Activated T-cell treated with anti-CD3 and anti-CD28 coated beads for 48 hours (primary cell): Measurements from ENCODE around the gene SLC9A5.

Experiments used
- DNase-seq: peaks from one replicate; pipeline ENCODE4 v3.0.0-alpha.2; 2020; ENCODE audit warnings: low read depth

Gene SLC9A5

DNA sequence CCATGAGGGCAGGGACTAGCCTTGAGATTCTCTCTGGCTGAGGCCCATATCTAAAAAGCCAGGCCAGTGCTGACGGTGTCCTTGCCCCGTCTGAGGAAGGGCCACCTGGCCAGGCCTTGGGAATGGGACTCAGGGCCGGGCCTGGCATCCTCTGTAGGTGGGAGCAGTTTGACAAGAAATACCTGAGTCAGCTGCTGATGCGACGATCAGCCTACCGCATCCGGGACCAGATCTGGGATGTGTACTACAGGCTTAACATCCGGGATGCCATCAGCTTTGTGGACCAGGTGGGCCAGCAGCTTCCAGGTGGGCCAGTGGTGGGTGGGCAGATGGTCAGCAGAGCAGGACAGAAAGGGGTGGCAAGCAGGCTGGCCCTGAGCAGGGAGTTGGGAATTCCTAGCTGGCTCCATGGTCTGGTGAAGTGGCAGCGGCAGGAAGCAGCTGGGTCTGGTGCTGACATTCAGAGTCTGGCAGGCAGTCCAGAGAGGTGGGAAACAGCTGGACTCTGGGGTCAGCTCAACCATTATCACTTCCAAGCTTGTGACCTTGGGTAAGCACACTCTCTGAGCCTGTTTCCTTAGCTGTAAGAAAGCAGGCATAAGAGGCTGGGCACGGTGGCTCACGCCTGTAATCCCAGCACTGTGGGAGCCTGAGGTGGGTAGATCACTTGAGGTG, 9.5 kb downstream of the SLC9A5 start:
- DNase-seq = no peak

DNA sequence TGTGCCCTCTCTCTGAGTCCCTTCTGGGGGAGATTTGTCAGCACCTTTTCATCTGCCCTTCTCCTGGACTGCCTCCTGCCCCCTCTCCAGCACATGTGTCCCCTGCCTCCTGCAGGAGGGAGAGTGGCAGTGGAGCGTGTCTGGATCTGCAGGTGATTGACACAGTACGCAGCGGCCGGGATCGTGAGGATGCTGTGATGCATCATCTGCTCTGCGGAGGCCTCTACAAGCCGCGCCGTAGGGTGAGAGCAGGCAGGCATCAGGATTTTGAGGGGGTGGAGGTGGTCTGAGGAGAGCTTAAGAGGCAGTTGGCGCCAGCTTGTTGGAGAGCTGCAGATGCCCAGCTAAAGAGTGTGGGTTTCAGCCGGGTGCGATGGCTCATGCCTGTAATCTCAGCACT, 10.9 kb downstream of the SLC9A5 start:
- DNase-seq = no peak

DNA sequence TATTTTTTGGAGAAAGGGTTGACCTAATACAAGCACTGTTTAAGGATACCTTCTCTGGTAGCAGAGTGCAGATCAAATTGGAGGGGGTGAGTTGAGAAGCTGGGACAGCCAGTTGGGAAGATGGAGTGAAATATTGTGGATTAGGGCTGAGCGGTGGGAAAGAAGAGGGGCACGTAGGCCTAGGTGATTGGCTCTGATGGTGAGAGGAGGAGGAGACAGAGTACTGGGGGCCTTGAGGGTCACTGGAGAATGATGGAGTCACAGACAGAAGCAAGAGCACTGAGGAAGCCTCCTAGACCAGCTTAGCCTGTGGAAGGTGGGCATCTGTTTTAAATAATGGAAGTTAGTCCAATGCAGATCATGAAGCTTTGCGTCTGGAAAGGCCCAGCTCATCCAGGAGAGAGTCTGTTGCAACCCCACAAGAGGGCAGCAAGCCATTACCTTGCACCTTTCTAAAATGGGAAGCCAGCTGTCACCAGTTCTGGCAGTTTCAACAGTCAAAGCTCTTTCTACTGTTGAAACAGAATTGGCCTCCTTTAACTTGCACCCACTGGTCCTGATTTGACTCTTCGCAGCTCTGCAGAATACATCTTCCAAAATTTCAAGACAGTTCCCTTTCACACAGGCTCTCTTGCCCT, 11.8 kb downstream of the SLC9A5 start:
- no peak for DNase-seq

DNA sequence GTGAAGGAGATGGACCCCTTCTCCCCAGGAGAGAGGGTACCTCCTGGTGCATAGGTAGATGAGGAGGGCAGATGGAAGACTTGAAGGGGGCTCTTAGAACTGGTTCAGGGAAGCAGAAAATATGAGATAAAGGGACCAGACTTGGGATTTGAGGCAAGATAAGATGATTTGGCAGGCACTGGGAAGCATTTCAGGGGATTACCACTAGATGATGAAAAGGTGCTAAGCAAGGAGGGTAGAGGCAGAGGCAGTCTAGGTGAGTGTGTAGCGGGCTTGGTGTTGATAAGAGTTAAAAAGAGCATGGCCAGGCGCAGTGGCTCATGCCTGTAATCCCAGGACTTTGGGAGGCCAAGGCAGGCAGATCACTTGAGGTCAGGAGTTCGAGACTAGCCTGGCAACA, 14.4 kb downstream of the SLC9A5 start:
- DNase-seq = no peak

DNA sequence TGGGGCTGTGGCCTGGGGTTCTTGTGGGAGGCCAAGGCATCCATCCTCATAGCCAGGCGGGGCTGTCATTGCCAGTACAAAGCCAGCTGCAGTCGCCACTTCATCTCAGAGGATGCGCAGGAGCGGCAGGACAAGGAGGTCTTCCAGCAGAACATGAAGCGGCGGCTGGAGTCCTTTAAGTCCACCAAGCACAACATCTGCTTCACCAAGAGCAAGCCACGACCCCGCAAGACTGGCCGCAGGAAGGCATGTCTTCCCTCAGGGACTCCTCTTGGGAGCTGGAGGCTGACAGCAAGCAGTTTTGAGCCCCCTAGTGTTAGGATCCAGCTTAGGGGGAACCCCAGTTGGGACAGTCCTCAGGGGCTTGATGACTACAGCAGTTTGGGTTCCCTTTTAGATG, 15.5 kb downstream of the SLC9A5 start:
- DNase-seq = no peak

DNA sequence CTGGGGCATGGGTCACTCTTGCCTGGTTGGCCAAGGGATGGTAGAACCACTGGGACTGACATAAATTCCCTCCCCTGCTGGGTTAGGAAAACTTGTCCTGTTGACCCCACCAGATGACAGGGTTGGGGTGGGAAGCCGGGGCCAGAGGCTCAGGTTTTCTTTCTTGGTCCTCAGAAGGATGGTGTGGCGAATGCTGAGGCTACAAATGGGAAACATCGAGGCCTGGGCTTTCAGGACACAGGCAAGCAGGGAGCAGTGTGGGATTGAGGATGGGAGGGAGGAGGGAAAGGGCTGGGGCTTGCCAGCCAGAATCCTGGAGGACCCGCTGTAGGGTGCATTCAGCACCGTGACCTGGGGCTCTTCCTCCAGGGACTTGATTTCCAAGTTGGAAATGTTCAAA, 16.1 kb downstream of the SLC9A5 start:
- DNase-seq = no peak

DNA sequence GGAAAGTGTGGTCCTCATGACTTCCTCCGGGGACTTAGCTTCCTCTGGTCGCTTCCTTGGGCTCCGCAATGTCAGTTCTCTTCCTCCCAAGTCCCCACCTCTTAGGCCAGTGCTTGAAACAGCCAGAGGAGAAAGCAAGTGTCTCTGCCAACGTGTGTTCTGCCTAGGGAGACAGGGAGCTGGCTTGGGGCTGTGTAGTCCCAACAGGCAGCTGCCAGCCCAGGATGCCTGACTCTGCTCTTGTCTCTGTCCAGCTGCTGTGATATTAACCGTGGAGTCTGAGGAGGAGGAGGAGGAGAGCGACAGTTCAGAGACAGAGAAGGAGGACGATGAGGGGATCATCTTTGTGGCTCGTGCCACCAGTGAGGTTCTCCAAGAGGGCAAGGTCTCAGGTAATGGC, 17.1 kb downstream of the SLC9A5 start:
- no peak for DNase-seq

DNA sequence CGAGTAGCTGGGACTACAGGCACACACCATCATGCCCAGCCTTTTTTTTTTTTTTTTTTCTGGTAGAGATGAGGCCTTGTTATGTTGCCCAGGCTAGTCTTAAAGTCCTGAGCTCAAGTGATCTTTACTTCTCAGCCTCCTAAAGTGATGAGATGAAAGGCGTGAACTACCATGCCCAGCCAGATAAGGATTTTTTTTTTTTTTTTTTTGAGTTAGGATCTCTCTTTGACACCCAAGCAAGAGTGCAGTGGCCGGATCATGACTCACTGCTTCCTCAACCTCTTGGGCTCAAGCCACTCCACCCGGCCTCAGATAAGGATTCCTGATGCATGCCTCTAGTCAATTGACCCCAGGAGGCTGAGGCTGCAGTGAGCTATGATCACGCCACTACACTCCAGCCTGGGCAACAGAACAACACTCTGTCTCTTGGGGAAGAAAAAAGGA, 19.4 kb downstream of the SLC9A5 start:
- no peak for DNase-seq

DNA sequence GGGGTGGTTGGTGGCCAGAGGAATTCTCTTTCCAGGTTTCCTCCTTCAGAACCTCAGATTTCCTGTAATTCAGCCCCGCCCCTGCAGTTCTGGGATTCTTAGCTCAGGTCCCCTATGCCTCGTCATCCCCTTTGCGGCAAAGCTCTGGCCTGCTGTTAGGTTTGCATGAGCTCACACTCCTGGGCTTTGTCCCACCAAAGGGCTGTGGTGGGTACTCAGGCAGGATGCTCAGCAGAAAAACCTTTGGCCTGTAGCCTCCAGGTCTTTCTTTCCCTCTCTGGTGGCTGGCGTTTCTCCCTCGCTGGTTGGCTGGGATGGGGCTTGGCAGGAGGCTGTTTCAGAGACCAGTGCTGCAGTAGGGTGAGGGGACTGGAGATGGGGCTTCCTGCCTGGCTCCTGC, 21.0 kb downstream of the SLC9A5 start:
- DNase-seq = no peak

DNA sequence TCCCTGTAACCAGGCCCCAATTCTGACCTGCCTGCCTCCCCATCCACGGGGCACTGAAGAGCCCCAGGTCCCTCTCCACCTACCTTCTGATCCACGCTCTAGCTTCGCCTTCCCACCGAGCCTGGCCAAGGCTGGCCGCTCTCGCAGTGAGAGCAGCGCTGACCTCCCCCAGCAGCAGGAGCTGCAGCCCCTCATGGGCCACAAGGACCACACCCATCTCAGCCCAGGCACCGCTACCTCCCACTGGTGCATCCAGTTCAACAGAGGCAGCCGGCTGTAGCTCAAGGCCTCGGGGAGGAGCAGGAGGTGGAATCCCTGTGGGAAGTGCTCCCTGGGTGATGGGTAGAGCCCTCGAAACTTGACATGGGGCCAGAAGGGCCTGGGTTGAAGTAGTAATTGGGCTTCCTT, 22.2 kb downstream of the SLC9A5 start:
- DNase-seq = no peak

DNA sequence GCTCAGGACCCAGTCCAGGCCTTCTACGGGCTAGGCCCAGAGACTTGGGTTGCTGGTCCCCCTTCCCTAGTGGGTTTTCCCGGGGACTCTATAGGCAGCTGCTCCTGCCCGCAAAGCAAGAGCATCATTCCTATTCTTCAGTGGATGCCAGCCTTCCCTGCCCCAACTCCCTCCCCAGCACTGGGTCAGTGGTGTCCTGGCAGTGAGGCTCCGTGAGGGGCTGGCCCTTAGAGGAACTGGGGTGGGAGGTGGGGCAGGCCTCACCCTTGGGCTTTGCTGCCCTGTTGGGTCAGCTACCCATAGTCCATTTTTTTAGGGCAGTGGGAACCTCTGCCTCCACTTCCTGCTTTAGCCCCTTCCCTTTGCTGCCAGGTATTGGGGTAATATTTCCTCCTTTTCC, 22.7 kb downstream of the SLC9A5 start:
- DNase-seq = no peak

DNA sequence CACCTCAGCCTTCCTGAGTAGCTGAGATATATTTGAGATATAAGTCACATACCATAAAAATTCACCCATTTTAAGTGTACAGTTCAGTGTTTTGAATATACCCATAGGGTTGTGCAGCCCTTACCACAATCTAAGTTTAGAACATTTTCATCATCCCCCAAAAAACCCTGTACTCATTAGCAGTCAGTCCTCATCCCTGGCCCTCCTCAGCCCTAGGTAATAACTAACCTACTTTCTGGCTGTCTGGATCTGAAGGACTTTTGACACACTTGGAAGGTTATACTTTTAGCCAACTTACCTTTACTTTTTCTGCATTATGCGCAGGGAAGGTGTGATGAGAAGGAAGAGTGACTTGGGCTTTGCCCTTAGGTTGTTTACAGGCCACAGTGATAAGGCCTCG, 26.5 kb downstream of the SLC9A5 start:
- no peak for DNase-seq

DNA sequence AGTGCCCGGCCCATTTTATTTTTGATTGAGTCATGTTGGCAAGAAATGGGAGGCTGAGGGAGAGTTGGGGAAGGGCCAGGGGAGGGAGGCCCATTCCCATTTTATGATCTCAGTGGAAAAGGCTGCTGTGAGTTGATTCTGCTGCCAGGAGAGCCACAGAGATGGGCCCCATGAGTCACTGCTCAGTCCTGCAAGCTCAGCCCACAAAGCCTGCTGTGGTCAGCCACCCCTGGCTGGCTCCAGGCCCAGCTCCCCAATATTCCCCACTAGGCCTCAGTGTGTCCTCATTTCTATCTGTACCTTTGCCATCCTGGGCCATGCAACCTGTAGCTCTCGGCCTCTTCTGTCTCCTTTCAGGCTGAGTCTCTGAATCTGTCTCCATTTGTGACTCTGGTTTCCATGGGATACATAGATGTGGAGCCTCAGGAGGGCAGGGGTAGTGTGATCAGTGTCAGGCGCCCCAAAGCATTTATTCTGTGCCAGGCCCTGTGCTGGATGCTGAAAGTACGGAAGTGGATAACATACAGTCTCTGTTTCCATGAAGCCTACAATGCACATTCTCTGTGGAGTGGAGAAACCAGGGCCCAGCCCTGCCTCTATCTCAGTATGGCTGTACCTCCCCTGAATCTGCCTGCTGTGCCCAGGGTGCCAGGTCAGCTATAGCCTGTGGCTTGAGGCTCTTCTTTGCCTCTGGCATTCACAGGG, 28.7 kb downstream of the SLC9A5 start:
- peak; percentile 30 for DNase-seq

DNA sequence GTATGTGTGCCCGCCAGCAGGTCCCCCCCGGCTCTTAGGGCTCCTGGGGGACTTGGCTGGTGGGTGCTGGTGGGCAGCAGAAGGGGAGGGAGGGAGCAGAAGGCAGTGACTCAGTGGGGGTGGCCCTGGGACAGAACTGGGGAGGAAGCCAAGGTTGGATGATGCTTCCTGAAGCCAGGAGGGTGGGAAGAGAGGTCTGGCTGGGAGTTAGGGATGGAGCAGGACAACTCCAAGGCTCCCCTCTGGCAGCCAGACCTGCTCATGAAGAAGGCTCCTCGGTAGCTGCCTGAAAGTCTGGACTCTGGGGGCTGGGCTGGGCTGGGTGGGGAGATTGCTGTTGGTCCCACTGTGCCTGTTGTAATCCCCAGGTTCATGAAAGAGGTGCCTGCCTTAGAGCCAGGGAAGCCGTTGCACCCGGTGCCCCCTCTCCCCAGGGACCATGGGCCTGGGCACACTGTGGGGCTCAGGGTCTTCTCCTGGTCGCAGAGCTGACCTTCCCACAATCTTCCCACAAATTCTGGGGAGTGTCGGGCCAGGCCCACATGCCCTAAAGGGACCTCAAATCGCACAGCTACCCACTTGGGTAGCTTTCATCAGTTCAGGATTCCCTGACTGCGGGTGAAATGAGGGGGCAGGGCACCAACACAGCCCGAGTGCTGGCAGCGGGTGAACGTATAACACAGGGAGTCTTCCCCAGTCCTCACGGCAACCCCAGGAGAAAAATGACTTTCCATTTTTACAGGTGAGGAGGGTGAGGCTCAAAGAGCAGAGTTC, 29.4 kb downstream of the SLC9A5 start:
- no peak for DNase-seq

DNA sequence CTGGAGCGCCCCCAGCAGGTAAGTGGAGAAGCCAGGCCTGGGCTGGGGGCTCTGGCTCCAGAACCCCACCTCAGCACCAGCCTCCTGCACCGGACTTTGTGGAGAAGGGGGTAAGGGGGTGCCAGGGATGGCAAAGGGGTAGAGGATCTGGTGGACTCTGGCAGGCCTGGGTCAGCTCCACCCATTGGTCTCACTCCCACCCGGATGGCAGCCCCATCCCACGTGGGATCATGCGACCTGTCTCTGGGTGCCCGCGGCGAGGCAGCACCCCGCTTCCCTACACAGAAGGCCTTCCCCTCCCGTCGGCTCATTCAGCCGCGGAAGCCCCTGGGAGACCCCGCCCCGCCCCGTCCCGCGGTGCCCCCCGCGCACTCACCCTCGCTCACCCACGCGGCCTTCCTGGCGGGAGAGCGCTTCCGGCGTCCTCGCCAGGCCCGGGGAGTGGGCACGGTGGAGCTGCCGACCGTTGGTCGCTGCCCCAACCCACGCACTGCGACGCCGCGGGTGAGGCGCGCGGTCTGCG, 30.1 kb downstream of the SLC9A5 start:
- DNase-seq = no peak

DNA sequence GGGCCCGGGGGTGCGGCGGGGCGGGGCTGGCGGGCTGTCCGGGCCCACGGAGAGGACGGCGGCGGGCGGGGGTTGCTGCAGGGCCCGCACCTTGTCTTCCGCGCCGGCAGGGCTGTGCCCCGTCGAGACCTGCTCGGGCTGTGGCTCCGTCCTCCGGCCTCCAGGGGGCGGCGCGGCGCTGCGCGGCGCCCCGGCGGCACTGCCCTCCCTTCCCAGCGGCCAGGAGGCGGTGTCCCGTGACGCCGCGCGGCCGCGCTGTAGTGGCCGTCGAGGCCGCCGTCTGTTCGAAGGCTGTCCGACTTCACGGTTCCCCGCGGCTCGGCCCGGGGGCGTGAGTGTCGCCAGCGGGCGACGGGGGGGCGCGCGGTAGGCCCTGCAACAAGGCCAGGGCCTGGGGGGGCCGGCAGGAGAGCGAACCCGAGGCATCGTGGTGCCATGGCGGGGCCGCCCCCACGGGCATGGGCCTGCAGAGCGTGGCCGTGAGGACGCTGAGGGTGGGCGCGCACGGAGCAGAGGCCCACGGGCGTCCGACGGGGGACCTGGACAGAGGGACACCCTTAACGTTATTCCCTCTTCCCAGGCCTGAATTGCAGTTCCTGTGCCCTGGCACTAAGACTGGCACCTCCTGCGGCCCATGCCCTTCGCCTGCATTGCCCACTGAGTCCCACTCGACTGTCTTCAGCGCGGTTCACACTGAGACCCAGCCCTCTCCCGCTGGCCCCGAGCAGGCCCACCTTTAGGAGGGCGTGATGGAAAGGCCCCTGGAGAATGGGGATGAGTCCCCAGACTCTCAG, 30.7 kb downstream of the SLC9A5 start, which contains the start of gene PLEKHG4:
PLEKHG4 (plus strand) TSS at position 237 of the 794 bp plus-strand sequence; CDS start at position 750, 513 bp downstream.
- peak; percentile 87 for DNase-seq

DNA sequence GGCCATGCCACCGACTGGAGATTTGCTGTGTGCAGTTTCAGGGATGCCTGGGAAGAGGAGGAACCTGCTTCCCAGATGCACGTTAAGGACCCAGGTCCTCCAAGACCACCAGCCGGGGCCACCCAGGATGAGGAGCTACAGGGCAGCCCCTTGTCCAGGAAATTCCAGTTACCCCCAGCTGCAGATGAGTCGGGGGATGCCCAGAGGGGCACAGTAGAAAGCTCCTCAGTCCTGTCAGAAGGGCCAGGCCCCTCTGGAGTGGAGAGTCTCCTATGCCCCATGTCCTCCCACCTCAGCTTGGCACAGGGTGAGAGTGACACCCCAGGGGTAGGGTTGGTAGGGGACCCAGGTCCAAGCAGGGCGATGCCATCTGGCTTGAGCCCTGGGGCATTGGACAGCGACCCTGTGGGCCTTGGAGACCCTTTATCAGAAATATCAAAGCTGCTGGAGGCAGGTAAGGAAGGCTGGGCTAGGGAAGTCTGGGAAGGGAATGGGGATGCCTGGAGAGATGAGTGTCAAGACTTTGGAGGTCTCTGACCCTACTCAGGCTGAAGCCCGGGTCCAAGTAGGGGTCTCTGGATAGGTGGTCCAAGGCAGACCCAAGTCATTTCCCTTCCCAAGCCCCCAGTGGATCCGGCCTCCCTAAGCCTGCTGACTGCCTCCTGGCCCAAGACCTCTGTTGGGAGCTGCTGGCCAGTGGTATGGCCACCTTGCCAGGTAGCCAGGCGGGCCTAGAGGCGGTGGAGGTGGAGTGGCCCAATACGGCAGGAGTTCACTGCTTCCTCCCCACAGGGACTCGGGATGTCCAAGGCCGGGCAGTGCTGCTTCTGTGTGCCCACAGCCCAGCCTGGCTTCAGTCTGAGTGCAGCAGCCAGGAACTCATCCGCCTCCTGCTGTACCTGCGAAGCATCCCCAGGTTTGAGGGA, 31.6 kb downstream of the SLC9A5 start:
- no peak for DNase-seq

DNA sequence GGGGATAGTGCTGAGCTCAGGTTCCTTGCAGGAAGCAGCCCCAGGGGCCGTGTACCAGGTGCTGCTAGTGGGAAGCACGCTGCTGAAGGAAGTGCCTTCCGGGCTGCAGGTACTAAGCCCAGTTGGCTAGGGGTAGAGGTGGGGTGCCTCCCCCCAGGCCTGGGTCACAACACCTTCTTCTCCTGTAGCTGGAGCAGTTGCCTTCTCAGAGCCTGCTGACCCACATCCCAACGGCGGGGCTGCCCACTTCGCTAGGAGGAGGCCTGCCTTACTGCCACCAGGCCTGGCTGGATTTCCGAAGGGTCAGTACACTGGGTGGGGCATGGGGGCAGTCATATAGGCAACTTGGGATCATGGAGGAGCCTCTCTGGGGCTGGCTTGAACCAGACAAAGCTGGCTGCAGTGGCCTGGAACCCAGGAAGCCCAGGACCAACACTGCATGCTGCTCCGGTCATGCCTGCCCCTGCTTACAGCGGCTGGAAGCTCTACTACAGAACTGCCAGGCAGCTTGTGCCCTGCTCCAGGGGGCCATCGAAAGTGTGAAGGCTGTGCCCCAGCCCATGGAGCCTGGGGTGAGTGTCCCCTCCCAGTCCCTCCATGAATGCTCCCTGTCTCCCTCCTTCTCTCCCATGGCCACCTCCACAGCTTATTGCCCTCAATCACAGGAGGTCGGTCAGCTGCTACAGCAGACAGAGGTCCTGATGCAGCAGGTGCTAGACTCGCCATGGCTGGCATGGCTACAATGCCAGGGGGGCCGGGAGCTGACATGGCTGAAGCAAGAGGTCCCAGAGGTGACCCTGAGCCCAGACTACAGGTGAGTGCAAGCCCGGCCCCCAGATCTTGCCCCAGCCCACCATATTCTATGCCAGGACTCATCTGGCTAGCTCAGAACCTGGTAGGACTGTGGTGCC, 33.0 kb downstream of the SLC9A5 start:
- no peak for DNase-seq

DNA sequence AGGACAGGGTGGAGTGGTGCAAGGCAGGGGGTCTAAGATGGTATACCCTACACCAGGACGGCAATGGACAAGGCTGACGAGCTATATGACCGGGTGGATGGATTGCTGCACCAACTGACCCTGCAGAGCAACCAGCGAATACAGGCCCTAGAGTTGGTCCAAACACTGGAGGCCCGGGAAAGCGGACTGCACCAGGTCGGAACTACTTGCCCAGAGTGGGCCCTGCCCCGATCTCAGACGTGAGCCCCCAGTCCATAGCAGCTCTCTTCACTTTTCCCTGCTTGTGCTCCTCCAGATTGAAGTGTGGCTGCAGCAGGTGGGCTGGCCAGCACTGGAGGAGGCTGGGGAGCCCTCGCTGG, 33.6 kb downstream of the SLC9A5 start:
- DNase-seq = no peak
